ENCODE results near the gene USH1G.

USH1G gene

DNA sequence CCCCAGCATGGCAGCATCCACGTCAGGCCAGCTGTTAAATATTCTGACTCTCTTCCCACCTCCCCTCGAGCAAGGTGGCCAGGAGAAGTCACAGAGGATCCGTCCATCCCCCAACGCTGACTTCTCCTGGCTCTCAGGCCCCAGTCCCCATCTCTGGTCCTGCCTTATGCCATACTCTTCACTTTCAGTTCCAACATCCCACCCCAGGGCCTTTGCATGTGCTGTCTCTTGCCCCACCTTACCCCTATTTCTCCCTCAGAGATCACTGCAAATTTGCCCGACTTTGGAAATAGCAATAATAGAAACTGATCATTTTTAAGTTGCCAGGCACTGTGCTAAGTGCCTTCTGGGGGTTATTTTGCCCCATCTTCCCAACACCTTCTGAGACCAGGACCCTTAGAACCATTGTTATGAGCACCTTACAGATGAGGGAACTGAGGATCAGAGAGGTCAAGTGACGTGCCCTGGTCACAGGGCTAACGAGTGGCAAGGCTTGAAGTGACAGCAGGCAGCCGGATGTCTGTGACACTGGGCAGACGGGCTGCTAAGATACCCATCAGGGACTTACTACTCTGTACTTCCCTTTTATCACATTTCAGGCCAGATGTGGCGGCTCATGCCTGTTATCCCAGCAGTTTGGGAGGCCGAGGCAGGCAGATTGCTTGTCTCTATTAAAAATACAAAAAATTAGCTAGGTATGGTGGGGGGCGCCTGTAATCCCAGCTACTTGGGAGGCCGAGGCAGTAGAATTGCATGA is 31.8 kb upstream of the USH1G start:
- DNase-seq (ENCODE audit: low read depth in 2 of 3, low spot score in 1 of 3): no peak

DNA sequence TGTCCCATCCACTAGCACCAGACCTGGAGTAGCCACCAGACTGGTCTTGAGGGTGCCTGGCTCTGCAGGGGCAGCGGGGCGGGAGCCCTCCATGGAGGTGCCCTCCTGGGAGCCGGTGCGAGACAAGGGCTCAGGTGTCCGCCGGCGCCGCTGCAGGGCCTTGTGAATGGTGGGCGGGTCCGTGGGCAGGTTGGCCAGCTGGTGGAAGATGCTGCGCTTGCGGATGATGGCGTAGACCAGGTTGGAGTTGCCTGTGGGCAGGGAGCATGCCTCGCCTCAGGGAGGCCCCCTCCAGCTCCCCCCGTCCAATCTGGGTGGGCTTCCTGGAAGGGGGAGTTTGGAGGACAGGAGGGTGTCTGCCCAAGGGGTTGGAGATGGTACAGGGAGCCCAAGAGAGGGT is 31.1 kb upstream of the USH1G start:
- no peak for DNase-seq (ENCODE audit: low read depth in 2 of 3, low spot score in 1 of 3)

DNA sequence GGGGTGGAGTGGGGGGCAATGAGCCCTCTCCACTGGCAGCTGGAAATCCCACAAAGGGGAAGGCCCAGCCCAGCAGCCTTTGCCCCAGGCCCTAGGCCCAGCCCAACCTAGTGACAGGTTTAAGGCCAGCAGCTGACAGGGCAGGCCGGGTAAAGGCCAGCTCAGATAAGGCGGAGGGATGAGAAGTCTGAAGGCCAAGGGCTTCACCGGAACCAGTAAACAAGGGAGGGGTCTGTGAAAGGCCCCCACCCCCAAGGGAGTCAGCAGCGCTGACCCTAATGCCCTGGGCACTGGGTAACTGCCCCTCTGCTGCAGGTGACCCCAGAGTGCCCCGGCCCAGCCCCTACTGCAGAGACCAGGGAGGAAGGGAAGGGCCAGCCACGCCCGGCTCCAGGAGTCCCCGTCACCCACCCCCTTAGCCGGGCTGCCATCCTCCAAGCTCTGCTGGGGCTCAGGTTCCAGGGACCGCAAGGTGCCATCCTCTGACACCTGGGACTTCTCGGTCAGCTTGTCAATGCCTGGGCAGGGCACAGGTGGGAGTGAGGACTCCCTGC is 30.2 kb upstream of the USH1G start:
- DNase-seq (ENCODE audit: low read depth in 2 of 3, low spot score in 1 of 3): no peak

DNA sequence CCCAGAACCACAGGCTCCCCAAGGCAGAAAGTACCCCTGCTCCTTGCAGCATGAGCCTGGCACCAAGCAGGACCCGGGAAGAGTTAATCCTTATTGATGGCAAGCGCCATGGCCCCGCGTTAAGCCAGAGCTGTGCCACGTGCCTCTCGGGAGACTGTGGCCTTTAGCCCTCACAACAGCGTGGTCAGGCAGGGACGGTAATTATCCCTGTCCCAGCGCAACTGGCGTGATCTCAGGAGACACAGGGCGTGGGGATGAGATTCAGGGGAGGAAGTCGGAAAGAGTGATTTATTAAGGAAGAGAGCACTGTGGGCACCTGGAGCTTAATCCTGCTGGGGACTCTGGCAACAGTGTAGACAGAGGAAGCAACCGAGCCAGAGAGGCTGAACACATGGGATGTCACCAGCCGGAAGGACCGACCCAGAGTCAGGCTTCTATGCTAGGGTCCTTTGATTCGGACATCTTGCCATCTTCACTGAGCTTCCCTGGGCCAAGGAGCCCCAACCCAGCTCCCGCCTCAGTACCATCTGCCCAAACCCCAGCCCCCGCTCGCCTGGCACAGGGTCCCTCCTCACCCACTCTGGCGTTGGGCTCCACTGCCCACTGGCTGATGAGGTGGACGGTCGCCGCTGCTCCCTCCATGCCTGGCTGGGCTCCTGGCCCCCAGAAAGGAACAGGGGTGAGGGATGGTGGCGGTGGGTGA is 29.5 kb upstream of the USH1G start:
- no peak for DNase-seq (ENCODE audit: low read depth in 2 of 3, low spot score in 1 of 3)

- no peak for DNase-seq (ENCODE audit: low read depth in 2 of 3, low spot score in 1 of 3)
Observed at GRCh38 chr17:74951680-74952421, 28.8 kb upstream of the USH1G start.

DNA sequence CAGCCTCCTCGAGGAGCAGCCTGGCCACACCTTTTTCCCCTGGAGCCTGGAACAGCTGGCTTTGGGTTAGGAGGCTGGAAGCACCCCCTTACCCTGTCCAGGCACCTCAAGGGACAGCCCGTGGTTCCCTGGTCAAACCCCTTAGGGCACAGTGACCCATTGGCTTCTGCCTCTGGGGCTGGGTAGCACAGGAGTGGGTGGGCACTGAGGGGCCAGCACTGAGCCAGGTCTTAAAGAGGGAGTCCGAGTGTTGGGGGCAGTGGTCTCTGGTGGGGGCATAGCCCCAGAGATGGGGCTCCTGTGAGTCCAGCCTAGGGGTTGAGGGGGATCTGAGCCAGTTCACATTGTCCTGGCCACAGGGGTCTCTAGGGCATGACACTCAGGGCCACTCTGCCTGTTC is 28.0 kb upstream of the USH1G start:
- no peak for DNase-seq (ENCODE audit: low read depth in 2 of 3, low spot score in 1 of 3)

DNA sequence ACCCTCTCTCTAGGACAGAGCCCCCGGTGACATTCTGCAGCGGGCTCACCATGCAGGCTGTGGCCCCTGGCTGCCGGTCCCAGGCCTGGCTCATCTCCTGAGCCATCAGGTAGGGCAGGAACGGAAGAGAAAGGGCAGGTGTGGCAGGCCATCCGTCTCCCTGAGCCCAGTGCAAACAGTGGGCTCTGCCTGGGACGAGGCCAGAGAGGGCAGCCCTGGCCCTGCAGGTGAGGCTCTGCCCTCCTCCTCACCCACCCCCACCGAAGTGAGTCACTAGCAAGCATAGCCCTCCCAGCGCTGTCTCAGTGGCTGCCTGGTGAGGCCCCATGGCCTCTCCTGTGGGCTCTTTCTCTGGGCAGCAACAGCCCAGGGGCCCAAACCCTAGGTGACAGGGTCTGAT is 27.2 kb upstream of the USH1G start:
- no peak for DNase-seq (ENCODE audit: low read depth in 2 of 3, low spot score in 1 of 3)

DNA sequence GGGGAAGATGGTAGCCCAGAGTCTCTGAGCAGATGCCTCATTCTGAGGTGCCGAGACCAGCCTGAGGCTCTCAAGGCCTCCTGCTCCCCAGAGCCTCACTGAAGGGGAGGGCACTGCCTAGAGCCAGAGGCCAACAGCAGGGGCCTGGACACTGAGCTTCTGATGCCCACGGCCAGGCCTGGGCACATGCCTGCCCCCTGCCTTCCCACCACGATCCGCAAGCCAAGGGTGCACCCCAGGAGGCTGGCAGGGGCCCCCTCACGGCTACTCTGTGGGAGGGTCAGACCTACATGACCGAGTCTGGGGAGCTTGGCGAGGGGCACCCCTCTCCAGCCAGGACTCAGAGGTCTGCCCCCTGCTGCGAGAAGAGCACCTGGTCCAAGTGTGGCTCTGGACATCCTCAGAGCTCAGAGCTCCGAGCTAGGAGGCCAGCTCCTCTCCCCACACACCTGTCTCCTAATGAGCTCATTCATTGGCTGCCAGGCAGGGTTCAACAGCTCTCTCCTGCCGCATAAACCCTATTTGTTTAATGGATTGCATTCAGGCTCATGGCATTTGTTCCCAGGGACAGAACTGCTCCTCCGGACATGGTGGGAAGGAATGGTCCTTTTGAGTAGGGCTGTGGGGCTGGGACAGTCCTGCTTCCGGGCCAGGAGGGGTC is 26.5 kb upstream of the USH1G start:
- DNase-seq (ENCODE audit: low read depth in 2 of 3, low spot score in 1 of 3): no peak

- no peak for DNase-seq (ENCODE audit: low read depth in 2 of 3, low spot score in 1 of 3)
Observed at GRCh38 chr17:74947041-74947754, 24.1 kb upstream of the USH1G start.

- no peak for DNase-seq (ENCODE audit: low read depth in 2 of 3, low spot score in 1 of 3)
Observed at GRCh38 chr17:74946641-74947040, 23.6 kb upstream of the USH1G start.

GRCh38 chr17:74945543-74945942 is 22.5 kb upstream of the USH1G start:
- DNase-seq (ENCODE audit: low read depth in 2 of 3, low spot score in 1 of 3): no peak

- no peak for DNase-seq (ENCODE audit: low read depth in 2 of 3, low spot score in 1 of 3)
Observed at GRCh38 chr17:74943808-74944522, 20.9 kb upstream of the USH1G start.

- DNase-seq (ENCODE audit: low read depth in 2 of 3, low spot score in 1 of 3): no peak
Observed at GRCh38 chr17:74941128-74941725, 18.2 kb upstream of the USH1G start.

DNA sequence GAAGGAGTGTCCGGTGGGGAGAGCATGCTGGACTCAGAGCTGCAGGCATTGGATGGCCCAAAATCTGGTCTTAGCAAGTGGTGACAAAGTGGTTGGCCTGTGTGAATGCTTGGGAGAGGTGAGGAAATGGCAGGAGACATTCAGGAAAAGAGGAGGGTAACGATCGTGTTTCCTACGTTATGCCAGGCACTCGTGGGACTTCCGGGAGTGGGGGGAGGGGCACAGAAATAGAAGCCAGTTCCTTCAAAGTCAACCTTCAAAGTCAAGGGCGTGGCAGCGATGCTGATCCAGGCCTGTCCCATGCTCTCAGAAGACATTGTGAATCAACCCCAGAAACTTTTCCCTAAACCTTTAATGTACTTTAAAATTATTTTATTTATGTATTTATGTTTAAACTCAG is 16.5 kb upstream of the USH1G start:
- DNase-seq (ENCODE audit: low read depth in 2 of 3, low spot score in 1 of 3): no peak

DNA sequence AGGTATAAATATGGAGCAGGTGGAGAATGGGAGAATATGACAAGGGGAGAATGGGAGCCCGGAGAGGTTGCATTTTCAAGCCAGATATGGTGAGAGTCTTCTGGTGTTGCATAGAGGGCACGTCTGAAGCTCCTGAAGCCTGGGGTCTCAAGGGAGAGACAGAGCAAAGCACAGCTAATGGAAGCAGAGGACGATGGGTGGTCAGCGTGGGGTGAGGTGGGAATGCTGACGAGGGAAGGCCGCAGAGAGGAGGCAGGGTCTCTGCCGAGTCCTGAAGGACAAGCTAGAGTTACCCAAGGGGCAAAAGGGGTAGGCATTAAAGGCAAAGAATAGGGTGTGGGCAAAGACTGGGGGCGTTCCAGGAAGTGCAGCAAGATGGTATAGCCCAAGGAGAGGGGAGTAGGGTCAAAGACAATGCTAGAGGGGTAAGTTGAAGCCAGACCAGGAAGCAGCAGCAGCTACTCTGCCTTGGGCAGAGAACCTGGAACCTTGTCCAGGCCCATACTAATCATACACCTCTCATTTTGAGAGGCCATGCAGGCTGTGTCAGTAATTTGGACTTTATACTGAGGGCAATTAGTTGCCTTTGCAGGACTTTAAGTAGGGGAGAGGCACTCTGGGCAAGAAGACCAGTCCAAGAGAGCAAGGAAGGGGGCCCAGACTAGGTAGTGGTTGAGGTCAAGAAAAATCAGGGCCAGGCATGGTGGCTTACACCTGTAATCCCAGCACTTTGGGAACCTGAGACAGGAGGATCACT is 15.3 kb upstream of the USH1G start:
- no peak for DNase-seq (ENCODE audit: low read depth in 2 of 3, low spot score in 1 of 3)

- DNase-seq (ENCODE audit: low read depth in 2 of 3, low spot score in 1 of 3): no peak
Observed at GRCh38 chr17:74937064-74938051, 14.3 kb upstream of the USH1G start.

DNA sequence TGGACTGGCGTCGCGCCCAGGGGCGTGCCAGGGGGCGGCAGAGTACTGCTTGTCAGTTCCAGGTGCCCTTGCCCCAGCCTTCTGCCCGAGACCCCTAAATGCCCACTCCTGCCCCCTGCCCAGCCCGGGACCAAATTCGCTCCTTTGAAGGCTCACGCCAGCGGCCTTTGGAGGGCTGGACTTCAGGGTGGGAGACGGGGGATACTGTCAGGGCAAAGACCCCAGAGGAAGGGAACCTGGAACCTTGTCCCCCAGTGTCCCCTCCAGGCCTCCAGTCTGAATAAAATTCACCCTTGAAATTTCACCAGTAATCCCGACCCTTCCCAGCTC is 13.4 kb upstream of the USH1G start:
- no peak for DNase-seq (ENCODE audit: low read depth in 2 of 3, low spot score in 1 of 3)
